Measurements from ENCODE around the gene ADARB1. TPM values are rescaled to one million over a fixed set of nuclear protein-coding genes. Genes with fewer than 3 reads are reported as not detected.

Gene ADARB1
- total and polyA plus RNA-seq, 2 of the 4 experiments (the other 2 are of a cell fraction): 39.8 to 47.3 TPM

- Histone ChIP-seq H2AK9ac (replicated peaks; ENCODE audit: low read depth, low read length, poor library complexity) (no peak overlapping the region), H3K27ac (ENCODE audit: insufficient read depth, low read length) (no peak overlapping the region), H4K8ac (ENCODE audit: low read depth in 2 of 2, low read length in 2 of 2) (no peak overlapping the region), H3K9ac (ENCODE audit: low read depth, low read length) (no peak overlapping the region), H4K5ac (ENCODE audit: low read depth, low read length) (no peak overlapping the region), H3K9me1 (ENCODE audit: insufficient read depth, low read length) (peaks cover 15% of the 10 kb centered on the region), H3K36me3 (ENCODE audit: control insufficient read depth, insufficient read depth, low read length) (peaks cover 78% of the 10 kb centered on the region), H3K4me1 (ENCODE audit: control insufficient read depth, insufficient read depth, low read length) (peaks cover 7% of the 10 kb centered on the region), H3K4me3 (ENCODE audit: insufficient read depth, low read depth, low read length) (no peak overlapping the region), H2BK20ac (ENCODE audit: low read depth, low read length) (no peak overlapping the region), H2AK5ac (ENCODE audit: low read depth, low read length) (no peak overlapping the region), H2BK120ac (ENCODE audit: low read depth, low read length) (no peak overlapping the region), H4K91ac (ENCODE audit: insufficient read depth, low read depth, low read length) (no peak overlapping the region), H3K23ac (ENCODE audit: low read depth, low read length) (no peak overlapping the region), H2BK15ac (ENCODE audit: low read depth, low read length) (no peak overlapping the region), H3K14ac (replicated peaks; ENCODE audit: low read depth, low read length) (no peak overlapping the region), H4K20me1 (ENCODE audit: insufficient read depth, low read length) (peaks cover 45% of the 10 kb centered on the region), H3K27me3 (ENCODE audit: control insufficient read depth, insufficient read depth, low read length) (no peaks in the 10 kb centered on the region), H3K56ac (ENCODE audit: extremely low read depth, insufficient read depth, low read length) (no peak overlapping the region), H3K4ac (ENCODE audit: low read depth, low read length) (no peak overlapping the region), H2BK5ac (ENCODE audit: low read depth, low read length, poor library complexity, severe bottlenecking) (no peak overlapping the region), H3K9me3 (ENCODE audit: control insufficient read depth, insufficient read depth, low read length) (no peaks in the 10 kb centered on the region), H3K18ac (ENCODE audit: low read depth, low read length) (no peak overlapping the region), H2AFZ (replicated peaks; ENCODE audit: low read length, poor library complexity) (no peak overlapping the region), H3K4me2 (ENCODE audit: low read depth, low read length) (no peak overlapping the region), H3K79me1 (ENCODE audit: low read depth in 1 of 2, low read length in 2 of 2) (peaks cover 33 to 34% of the 10 kb centered on the region in 2 experiments; a peak in 3 of 4 replicates)
- in situ Hi-C loops (cut with MboI; ENCODE audit: low sequenced_read_pairs) (no loop called here), dilution Hi-C loops (cut with HindIII; ENCODE audit: low sequenced_read_pairs, unreplicated experiment) (no loop called here), intact Hi-C loops (cut with micrococcal nuclease) (no loop called here)
- POLR2A ChIA-PET (ENCODE audit: unreplicated experiment): no interaction called here
- ATAC-seq (ENCODE audit: low read depth) (no peak), DNase-seq (no peak)
- CTCF ChIA-PET: interaction anchor here (1.1 kb wide), 1 partner anchor 10 kb away, joined by 4 read pairs; no protein-coding TSS in a partner anchor
- BruUV-seq (replicated peaks): no TSS peak
- TF ChIP-seq, protein P1, sequence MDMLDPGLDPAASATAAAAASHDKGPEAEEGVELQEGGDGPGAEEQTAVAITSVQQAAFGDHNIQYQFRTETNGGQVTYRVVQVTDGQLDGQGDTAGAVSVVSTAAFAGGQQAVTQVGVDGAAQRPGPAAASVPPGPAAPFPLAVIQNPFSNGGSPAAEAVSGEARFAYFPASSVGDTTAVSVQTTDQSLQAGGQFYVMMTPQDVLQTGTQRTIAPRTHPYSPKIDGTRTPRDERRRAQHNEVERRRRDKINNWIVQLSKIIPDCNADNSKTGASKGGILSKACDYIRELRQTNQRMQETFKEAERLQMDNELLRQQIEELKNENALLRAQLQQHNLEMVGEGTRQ (IDR thresholded peaks at IDR 0.05; ENCODE audit: low read depth, low read length): no peak
- TF ChIP-seq CHD1 (IDR thresholded peaks at IDR 0.05; ENCODE audit: low read depth, low read length): no peak
- no CpG with 5 or more reads among the region's 8 CpGs for WGBS, 2 experiments (ENCODE audit: extremely low coverage in 2 of 2, insufficient read length in 1 of 2)
Observed at GRCh38 chr21:45203983-45204382, 129.6 kb downstream of the ADARB1 start.

Data from IMR-90 (cell line).